Measurements from ENCODE around the gene SLC23A3. TPM values are rescaled to one million over a fixed set of nuclear protein-coding genes. Genes with fewer than 3 reads are reported as not detected.
A peak's percentile ranks its signal among the peaks of the same experiment; 100 is the strongest.

Gene SLC23A3, protein sequence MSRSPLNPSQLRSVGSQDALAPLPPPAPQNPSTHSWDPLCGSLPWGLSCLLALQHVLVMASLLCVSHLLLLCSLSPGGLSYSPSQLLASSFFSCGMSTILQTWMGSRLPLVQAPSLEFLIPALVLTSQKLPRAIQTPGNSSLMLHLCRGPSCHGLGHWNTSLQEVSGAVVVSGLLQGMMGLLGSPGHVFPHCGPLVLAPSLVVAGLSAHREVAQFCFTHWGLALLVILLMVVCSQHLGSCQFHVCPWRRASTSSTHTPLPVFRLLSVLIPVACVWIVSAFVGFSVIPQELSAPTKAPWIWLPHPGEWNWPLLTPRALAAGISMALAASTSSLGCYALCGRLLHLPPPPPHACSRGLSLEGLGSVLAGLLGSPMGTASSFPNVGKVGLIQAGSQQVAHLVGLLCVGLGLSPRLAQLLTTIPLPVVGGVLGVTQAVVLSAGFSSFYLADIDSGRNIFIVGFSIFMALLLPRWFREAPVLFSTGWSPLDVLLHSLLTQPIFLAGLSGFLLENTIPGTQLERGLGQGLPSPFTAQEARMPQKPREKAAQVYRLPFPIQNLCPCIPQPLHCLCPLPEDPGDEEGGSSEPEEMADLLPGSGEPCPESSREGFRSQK
- polyA plus RNA-seq (ENCODE audit: insufficient read length): 1.3 TPM

GRCh38 chr2:219169930-219170654, at the start of gene SLC23A3:
TSS of gene SLC23A3 (minus strand) at chr2:219170029. CDS start at chr2:219169984, 45 bp downstream.
- DNase-seq (ENCODE audit: low read depth): no peak

- peak; percentile 90 for DNase-seq (ENCODE audit: low read depth)
These were observed 49.2 kb upstream of the SLC23A3 start, which contains the start of gene ABCB6 for GRCh38 chr2:219218732-219219701. TSS of gene ABCB6 (minus strand) at chr2:219218958. CDS start at chr2:219218673, 285 bp downstream.

DNA sequence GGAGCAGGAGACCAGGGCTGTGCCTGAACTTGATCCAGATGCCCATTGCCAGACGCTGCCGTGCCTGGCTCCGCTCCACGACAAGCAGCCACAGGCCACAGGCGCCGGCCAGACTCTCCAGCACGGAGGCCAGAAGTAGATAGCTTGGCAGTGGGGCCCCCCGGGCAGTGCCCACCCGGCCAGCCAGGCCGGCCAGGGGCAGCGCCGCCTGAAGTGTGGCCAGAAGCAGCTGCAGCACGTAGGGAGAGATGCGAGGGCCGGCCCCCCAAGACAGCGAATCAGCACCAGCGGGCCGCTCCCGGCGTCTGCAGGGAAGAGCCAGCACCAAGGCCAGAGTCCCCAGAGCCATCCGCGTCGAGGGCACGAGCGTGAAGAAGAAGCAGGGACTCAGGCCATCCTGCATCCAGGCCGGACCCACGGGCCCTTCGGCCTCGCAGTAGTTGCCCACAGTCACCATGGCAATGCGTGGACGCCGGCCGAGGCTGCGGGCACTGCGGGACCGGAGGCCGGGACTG, 48.4 kb upstream of the SLC23A3 start:
- DNase-seq (ENCODE audit: low read depth): no peak

- no peak for DNase-seq (ENCODE audit: low read depth)
These were observed 46.7 kb upstream of the SLC23A3 start for GRCh38 chr2:219216535-219216915.

DNA sequence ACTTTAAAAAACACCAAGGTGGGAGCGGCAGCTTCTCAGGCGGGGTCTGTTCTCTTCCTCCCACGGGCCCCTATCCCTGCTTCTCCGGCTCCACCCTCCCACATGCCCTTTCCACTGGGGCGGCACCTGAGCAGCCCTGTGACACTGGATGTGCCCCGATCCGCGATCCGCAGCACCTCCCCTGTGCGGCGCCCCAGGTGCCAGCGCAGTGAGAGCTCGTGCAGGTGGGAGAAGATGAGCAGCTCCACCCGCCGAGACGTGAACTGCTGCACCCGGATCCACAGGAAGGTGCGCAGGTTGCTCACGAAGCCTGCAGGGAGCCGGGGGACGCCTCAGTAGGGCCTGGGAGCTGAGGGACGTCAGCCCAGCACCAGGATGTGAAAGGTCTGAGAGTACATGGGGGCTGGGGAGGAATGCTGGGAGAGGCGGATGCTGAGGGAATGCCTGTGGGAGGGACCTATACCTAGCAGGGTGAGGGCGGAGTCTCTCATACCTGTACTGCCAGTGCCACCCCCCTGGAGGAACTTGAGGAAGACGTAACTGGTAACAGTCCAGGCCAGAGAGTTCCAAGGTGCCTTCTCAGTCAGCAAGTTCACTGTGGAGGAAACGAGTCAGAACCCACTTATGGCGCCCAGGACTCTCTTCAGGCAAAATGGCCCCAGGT, 46.2 kb upstream of the SLC23A3 start:
- DNase-seq (ENCODE audit: low read depth): no peak

- no peak for DNase-seq (ENCODE audit: low read depth)
These were observed 45.0 kb upstream of the SLC23A3 start for GRCh38 chr2:219214786-219215185.

DNA sequence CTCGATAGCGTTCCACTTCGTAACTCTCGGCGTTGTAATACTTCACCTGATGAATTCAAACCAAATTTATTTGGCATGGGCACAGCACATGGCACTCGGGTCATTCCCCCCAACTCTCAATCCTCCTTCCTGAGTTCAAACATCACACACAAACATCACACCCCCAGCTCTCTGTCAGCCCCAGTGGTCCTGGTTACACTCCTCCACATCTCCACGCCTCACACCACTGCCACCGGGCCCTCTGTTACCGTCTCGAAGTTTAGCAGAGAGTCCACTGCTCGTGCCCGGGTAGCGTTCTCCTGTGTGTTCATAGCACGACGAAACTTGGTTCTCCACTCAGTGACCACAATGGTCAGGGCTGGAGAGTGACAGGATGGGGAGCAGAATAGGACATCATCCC, 44.3 kb upstream of the SLC23A3 start:
- DNase-seq (ENCODE audit: low read depth): no peak

DNA sequence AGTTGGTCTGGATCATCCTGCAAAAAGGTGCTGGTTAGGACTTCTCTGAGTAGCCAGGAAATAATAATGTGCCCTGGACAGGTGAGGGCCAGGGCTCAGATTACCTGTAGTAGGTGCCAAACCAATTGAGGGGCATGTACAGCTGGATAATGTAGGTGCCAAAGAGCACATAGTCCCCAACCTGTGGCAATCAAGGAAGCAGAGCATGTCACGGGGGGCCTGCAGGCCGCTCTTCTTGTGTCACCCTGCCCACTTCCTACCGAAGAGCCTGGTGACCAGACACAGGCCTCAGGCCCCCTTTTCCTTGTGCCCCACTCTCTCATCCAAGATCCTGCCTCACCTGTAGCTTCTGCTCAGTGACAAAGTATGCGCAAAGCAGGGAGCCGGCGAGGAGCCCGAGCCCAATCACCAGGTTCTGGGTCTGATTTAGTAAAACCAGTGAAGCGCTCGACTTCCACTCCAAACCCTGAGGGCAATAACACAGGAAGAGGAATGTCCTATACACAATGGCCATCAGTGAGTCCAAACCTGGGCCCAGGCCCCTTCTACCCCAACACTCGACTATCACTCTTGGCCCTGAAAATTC, 43.8 kb upstream of the SLC23A3 start:
- DNase-seq (ENCODE audit: low read depth): no peak

GRCh38 chr2:219213026-219213415, 43.2 kb upstream of the SLC23A3 start:
- no peak for DNase-seq (ENCODE audit: low read depth)

DNA sequence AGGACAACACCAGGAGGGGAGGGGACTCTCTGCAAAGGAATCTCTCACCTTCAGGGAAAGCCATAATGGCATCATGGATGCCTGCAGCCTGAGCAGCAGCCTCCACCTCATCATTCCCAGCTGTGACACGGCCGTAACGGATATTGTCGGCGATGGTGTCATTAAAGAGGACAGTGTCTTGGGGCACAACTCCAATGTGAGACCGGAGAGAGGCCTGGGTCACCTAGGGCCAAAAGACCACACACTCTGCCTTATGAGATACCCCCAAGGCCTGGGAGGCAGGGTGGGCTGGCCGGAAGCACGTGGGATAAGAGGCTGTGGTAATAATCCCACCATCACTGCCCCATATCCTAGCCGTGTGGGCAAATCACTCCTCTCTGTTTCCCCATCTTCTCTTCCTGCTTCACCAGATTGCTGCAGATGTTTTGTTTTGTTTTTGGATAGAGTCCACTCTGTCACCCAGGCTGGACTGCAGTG, 41.1 kb upstream of the SLC23A3 start:
- DNase-seq (ENCODE audit: low read depth): no peak

GRCh38 chr2:219210196-219210885, 40.5 kb upstream of the SLC23A3 start:
- DNase-seq (ENCODE audit: low read depth): no peak

DNA sequence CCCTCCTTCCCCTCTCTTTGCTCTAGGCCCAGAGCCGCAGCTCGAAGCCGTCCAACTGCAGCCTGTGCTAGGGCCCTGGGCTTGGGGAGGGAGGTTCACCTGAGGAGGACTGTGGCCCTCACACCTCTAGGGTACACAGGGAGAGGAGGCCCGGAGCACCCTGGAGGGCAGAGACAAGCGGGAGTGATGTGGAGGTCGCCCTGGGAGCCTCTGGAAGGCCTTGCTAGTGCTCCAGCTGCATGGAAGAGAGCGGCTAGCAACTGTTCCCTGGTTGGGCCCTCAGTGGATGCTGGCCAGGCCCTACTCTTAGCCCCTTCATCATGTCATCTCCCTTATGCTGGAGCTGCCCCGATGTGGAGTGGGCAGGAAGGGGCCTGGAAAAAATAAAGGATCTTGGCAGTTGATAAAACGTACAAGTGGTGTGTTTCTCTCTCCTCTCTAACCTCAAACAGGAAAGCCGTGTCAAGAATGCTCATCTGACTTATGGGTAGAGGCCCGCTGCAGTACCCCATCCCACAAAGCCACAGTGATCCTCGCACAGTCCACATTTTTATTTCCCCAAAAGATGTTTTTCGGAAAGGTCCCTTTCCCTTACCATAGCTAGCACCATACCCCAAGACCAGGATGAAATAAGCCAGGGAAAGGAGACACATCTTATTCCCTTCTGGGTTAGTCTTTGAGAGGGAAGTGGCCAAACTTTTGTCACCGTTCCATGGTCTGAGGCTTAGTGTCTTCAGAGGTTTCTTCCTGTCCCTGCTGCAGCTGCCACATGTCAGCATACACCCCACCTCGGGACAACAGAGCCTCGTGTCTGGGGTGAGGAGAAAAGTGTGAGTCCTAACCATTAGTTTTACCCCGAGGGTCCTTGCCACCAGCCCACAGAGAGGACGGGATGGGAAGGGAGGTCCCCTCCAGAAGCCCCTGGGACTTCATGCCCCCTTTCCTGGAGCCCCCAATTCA, 39.7 kb upstream of the SLC23A3 start:
- no peak for DNase-seq (ENCODE audit: low read depth)

GRCh38 chr2:219207884-219208740, 38.3 kb upstream of the SLC23A3 start:
- no peak for DNase-seq (ENCODE audit: low read depth)

- no peak for DNase-seq (ENCODE audit: low read depth)
These were observed 37.5 kb upstream of the SLC23A3 start for GRCh38 chr2:219207134-219207883.

GRCh38 chr2:219206328-219207133, 36.7 kb upstream of the SLC23A3 start, which contains the start of gene ZFAND2B:
TSS of gene ZFAND2B (plus strand) at chr2:219206782. CDS start at chr2:219206988, 206 bp downstream.
- DNase-seq (ENCODE audit: low read depth): peak; percentile 88

- DNase-seq (ENCODE audit: low read depth): no peak
These were observed 36.1 kb upstream of the SLC23A3 start for GRCh38 chr2:219205981-219206327.

Measured in forelimb muscle (tissue), 1 donor.